Measurements from ENCODE around the gene CCKAR. TPM values are rescaled to one million over a fixed set of nuclear protein-coding genes. Genes with fewer than 3 reads are reported as not detected.

CCKAR gene
- total and polyA plus RNA-seq, 2 of the 13 experiments (the other 11 are each of a cell fraction or from before 2014, with no cell fraction given) = not detected

DNA sequence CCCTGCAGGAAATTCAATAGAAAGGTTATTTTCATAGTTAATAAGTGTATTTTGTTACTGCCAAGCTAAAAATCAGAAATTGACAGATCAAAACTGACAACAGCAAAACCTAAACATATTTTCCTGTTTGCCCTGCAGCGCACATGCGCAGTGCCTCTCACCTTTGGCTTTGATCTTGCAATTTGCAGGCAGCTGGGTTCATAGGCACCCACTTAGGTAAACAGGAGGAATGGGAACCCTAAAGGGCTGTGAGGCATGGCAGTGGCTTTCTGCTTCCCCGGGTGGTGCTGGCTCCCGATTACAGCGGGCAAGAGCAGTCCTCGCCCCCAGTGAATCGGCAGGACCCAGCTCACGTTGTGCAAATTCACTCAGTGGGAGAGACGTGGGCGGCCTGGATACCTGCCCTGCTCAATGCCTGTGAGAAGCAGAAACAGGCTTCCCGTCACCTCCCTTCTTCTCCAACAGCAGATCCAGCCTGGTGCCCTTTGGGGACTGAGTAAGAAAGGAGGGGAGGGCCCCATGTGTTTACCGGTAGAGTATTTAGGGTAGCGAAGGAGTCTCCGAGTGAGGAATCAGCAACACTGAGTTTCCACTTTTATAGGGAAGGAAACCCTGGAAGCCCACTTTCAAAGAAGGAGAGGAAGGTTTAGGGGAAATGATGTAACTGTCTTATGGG lies 25.7 kb downstream of the CCKAR start (continued):
- peak; percentile 44; the same call in 1 of the 2 replicates for TF ChIP-seq SALL1 (CRISPR knock-in tag; IDR thresholded peaks at IDR 0.05)
- no peak for TF ChIP-seq ZNF333 (CRISPR knock-in tag; IDR thresholded peaks at IDR 0.05; ENCODE audit: borderline replicate concordance)
- no peak for TF ChIP-seq ZNF256 (CRISPR knock-in tag; conservative IDR thresholded peaks at IDR 0.05)
- peak; percentile 15 for TF ChIP-seq TEAD3 (CRISPR knock-in tag; optimal IDR thresholded peaks at IDR 0.05; ENCODE audit: borderline replicate concordance)
- peak; percentile 57 for TF ChIP-seq FOXA3 (CRISPR knock-in tag; IDR thresholded peaks at IDR 0.05)
- TF ChIP-seq HDAC2 (CRISPR knock-in tag; IDR thresholded peaks at IDR 0.05) = 0 out of 2 replicates have a peak, but pooled peaks have one; percentile 12
- TF ChIP-seq KDM5B (CRISPR knock-in tag; IDR thresholded peaks at IDR 0.05; ENCODE audit: borderline replicate concordance) = peak; percentile 33; the same call in 1 of the 2 replicates
- TF ChIP-seq ZNF326 (CRISPR knock-in tag; IDR thresholded peaks at IDR 0.05; ENCODE audit: borderline replicate concordance) = no peak
- no peak for TF ChIP-seq FOXA1 (IDR thresholded peaks at IDR 0.05)
- peak; percentile 72 for TF ChIP-seq FOXA1 (CRISPR knock-in tag; IDR thresholded peaks at IDR 0.05)
- TF ChIP-seq ZNF292 (CRISPR knock-in tag; IDR thresholded peaks at IDR 0.05; ENCODE audit: borderline replicate concordance, low read depth) = peak; percentile 24; the same call in 1 of the 2 replicates
- TF ChIP-seq FOXC1 (CRISPR knock-in tag; IDR thresholded peaks at IDR 0.05; ENCODE audit: borderline replicate concordance) = 0 out of 2 replicates have a peak, but pooled peaks have one; percentile 37
- TF ChIP-seq, protein P1, sequence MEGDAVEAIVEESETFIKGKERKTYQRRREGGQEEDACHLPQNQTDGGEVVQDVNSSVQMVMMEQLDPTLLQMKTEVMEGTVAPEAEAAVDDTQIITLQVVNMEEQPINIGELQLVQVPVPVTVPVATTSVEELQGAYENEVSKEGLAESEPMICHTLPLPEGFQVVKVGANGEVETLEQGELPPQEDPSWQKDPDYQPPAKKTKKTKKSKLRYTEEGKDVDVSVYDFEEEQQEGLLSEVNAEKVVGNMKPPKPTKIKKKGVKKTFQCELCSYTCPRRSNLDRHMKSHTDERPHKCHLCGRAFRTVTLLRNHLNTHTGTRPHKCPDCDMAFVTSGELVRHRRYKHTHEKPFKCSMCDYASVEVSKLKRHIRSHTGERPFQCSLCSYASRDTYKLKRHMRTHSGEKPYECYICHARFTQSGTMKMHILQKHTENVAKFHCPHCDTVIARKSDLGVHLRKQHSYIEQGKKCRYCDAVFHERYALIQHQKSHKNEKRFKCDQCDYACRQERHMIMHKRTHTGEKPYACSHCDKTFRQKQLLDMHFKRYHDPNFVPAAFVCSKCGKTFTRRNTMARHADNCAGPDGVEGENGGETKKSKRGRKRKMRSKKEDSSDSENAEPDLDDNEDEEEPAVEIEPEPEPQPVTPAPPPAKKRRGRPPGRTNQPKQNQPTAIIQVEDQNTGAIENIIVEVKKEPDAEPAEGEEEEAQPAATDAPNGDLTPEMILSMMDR (CRISPR knock-in tag; IDR thresholded peaks at IDR 0.05) = no peak
- no peak for TF ChIP-seq SOX5 (CRISPR knock-in tag; IDR thresholded peaks at IDR 0.05; ENCODE audit: borderline replicate concordance)
- TF ChIP-seq, protein P2, sequence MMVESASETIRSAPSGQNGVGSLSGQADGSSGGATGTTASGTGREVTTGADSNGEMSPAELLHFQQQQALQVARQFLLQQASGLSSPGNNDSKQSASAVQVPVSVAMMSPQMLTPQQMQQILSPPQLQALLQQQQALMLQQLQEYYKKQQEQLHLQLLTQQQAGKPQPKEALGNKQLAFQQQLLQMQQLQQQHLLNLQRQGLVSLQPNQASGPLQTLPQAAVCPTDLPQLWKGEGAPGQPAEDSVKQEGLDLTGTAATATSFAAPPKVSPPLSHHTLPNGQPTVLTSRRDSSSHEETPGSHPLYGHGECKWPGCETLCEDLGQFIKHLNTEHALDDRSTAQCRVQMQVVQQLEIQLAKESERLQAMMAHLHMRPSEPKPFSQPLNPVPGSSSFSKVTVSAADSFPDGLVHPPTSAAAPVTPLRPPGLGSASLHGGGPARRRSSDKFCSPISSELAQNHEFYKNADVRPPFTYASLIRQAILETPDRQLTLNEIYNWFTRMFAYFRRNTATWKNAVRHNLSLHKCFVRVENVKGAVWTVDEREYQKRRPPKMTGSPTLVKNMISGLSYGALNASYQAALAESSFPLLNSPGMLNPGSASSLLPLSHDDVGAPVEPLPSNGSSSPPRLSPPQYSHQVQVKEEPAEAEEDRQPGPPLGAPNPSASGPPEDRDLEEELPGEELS (CRISPR knock-in tag; IDR thresholded peaks at IDR 0.05) = 0 out of 2 replicates have a peak, but pooled peaks have one; percentile 5
- peak; percentile 38 for TF ChIP-seq PHF8 (CRISPR knock-in tag; IDR thresholded peaks at IDR 0.05)
- TF ChIP-seq, protein P3, sequence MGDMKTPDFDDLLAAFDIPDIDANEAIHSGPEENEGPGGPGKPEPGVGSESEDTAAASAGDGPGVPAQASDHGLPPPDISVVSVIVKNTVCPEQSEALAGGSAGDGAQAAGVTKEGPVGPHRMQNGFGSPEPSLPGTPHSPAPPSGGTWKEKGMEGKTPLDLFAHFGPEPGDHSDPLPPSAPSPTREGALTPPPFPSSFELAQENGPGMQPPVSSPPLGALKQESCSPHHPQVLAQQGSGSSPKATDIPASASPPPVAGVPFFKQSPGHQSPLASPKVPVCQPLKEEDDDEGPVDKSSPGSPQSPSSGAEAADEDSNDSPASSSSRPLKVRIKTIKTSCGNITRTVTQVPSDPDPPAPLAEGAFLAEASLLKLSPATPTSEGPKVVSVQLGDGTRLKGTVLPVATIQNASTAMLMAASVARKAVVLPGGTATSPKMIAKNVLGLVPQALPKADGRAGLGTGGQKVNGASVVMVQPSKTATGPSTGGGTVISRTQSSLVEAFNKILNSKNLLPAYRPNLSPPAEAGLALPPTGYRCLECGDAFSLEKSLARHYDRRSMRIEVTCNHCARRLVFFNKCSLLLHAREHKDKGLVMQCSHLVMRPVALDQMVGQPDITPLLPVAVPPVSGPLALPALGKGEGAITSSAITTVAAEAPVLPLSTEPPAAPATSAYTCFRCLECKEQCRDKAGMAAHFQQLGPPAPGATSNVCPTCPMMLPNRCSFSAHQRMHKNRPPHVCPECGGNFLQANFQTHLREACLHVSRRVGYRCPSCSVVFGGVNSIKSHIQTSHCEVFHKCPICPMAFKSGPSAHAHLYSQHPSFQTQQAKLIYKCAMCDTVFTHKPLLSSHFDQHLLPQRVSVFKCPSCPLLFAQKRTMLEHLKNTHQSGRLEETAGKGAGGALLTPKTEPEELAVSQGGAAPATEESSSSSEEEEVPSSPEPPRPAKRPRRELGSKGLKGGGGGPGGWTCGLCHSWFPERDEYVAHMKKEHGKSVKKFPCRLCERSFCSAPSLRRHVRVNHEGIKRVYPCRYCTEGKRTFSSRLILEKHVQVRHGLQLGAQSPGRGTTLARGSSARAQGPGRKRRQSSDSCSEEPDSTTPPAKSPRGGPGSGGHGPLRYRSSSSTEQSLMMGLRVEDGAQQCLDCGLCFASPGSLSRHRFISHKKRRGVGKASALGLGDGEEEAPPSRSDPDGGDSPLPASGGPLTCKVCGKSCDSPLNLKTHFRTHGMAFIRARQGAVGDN (CRISPR knock-in tag; IDR thresholded peaks at IDR 0.05) = peak; percentile 56
- TF ChIP-seq, protein P4, sequence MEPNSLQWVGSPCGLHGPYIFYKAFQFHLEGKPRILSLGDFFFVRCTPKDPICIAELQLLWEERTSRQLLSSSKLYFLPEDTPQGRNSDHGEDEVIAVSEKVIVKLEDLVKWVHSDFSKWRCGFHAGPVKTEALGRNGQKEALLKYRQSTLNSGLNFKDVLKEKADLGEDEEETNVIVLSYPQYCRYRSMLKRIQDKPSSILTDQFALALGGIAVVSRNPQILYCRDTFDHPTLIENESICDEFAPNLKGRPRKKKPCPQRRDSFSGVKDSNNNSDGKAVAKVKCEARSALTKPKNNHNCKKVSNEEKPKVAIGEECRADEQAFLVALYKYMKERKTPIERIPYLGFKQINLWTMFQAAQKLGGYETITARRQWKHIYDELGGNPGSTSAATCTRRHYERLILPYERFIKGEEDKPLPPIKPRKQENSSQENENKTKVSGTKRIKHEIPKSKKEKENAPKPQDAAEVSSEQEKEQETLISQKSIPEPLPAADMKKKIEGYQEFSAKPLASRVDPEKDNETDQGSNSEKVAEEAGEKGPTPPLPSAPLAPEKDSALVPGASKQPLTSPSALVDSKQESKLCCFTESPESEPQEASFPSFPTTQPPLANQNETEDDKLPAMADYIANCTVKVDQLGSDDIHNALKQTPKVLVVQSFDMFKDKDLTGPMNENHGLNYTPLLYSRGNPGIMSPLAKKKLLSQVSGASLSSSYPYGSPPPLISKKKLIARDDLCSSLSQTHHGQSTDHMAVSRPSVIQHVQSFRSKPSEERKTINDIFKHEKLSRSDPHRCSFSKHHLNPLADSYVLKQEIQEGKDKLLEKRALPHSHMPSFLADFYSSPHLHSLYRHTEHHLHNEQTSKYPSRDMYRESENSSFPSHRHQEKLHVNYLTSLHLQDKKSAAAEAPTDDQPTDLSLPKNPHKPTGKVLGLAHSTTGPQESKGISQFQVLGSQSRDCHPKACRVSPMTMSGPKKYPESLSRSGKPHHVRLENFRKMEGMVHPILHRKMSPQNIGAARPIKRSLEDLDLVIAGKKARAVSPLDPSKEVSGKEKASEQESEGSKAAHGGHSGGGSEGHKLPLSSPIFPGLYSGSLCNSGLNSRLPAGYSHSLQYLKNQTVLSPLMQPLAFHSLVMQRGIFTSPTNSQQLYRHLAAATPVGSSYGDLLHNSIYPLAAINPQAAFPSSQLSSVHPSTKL (CRISPR knock-in tag; IDR thresholded peaks at IDR 0.05) = 0 out of 2 replicates have a peak, but pooled peaks have one; percentile 22

Measured in HepG2 (cell line).